ENCODE data around the gene TBC1D17. TPM values are rescaled to one million over a fixed set of nuclear protein-coding genes. Genes with fewer than 3 reads are reported as not detected.

The TBC1D17 gene
- 10 to 100 TPM; 38.3 to 61.4 (median 43.0) TPM for polyA plus RNA-seq (ENCODE audit: insufficient read length in 3 of 3)
- long read RNA-seq, donor 1, partial matches to known transcripts, result 5 of 6 reads
- long read RNA-seq, donor 1, other reads (novel, unspliced or antisense), result 0 of 6 reads
- long read RNA-seq, donor 2, partial matches to known transcripts, result 0 of 3 reads
- long read RNA-seq, donor 2, other reads (novel, unspliced or antisense), result 0 of 3 reads
- long read RNA-seq, donor 3, transcript TBC1D17-201 (17 exons, 2,366 nt), result major isoform, 7 of 7 reads
- long read RNA-seq, donor 3, partial matches to known transcripts, result 0 of 7 reads
- long read RNA-seq, donor 3, other reads (novel, unspliced or antisense), result 0 of 7 reads
- long read RNA-seq, donor 4, transcript TBC1D17-201 (17 exons, 2,366 nt), result major isoform, 5 of 9 reads
- long read RNA-seq, donor 4, partial matches to known transcripts, result 0 of 9 reads
- long read RNA-seq, donor 4, other reads (novel, unspliced or antisense), result 0 of 9 reads
- long read RNA-seq, donor 5, transcript TBC1D17-201 (17 exons, 2,366 nt), result major isoform, 5 of 17 reads
- long read RNA-seq, donor 5, partial matches to known transcripts, result 12 of 17 reads
- long read RNA-seq, donor 5, other reads (novel, unspliced or antisense), result 0 of 17 reads
- long read RNA-seq, donor 6, partial matches to known transcripts, result 0 of 2 reads
- long read RNA-seq, donor 6, other reads (novel, unspliced or antisense), result 0 of 2 reads
- long read RNA-seq, donor 7, result 0 reads
- long read RNA-seq, donor 8, partial matches to known transcripts, result 13 of 17 reads
- long read RNA-seq, donor 8, other reads (novel, unspliced or antisense), result 0 of 17 reads
- long read RNA-seq, donor 9, partial matches to known transcripts, result 0 of 6 reads
- long read RNA-seq, donor 9, other reads (novel, unspliced or antisense), result 0 of 6 reads
- long read RNA-seq, donor 10, partial matches to known transcripts, result 0 of 2 reads
- long read RNA-seq, donor 10, other reads (novel, unspliced or antisense), result 0 of 2 reads
- long read RNA-seq, donor 11, partial matches to known transcripts, result 0 of 3 reads
- long read RNA-seq, donor 11, other reads (novel, unspliced or antisense), result 0 of 3 reads
- long read RNA-seq, donor 12, partial matches to known transcripts, result 0 of 3 reads
- long read RNA-seq, donor 12, other reads (novel, unspliced or antisense), result 0 of 3 reads
- long read RNA-seq, donor 13, partial matches to known transcripts, result 0 of 4 reads
- long read RNA-seq, donor 13, other reads (novel, unspliced or antisense), result 0 of 4 reads
- long read RNA-seq, donor 14, partial matches to known transcripts, result 0 of 1 reads
- long read RNA-seq, donor 14, other reads (novel, unspliced or antisense), result 0 of 1 reads
- long read RNA-seq, donor 15, partial matches to known transcripts, result 0 of 2 reads
- long read RNA-seq, donor 15, other reads (novel, unspliced or antisense), result 0 of 2 reads
- long read RNA-seq, donor 16, partial matches to known transcripts, result 28 of 33 reads
- long read RNA-seq, donor 16, other reads (novel, unspliced or antisense), result 0 of 33 reads

DNA sequence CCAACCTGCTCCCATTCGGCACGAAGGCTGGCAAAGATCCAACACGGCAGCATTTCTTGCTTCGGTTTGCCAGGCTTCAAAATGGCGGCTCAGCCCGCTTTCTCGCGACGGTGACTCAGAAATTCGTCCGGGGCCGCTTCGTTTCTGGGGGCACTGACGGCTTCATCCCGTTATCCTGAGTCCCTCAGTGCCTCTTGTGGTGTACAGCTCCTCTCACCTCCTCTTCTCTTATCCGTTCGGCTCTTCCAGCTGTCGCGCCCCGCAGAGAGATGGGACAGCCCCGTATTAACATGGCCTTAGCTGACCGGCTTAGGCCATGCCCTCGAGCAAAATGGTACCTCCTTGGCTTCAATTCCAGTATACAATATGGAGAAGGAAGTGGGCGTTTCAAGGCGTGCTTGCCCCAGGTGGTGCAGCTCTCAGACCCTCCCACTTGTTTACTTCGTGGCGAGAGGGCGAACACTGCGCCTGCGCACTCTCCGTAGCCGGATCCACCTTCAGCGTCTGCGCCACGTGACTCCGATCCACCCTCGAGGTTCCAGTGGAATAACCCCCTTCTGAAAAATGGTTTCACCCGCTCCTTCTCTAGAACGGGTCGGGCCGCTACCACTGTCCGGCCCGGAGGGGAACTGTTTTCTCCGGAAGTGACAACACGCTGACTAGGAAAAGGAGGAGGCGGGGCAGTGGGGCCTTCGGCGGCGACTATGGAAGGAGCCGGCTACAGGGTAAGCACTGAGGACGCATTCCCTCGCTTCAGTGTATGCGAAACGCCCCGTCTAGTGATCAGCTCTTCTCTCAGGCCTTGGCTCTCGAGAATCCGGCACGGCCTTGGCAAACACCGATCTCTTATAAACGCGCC is at the start of gene TBC1D17, which contains the start of gene AKT1S1:
TSS of gene TBC1D17 (plus strand) at position 683 of the 859 bp plus-strand sequence. CDS start at position 705, 22 bp downstream.
TSS of gene AKT1S1 (minus strand) at position 336 of the 859 bp plus-strand sequence. CDS start 4,060 bp downstream, outside the sequence.
- DNase-seq (ENCODE audit: extremely low read depth in 1 of 11, low read depth in 9 of 11, low spot score in 4 of 11), result peak; percentile 99 to 100 (median 100)

- DNase-seq (ENCODE audit: extremely low read depth in 1 of 11, low read depth in 9 of 11, low spot score in 4 of 11), result no peak
These were observed 48.3 kb upstream of the TBC1D17 start for GRCh38 chr19:49829200-49829599.

DNA sequence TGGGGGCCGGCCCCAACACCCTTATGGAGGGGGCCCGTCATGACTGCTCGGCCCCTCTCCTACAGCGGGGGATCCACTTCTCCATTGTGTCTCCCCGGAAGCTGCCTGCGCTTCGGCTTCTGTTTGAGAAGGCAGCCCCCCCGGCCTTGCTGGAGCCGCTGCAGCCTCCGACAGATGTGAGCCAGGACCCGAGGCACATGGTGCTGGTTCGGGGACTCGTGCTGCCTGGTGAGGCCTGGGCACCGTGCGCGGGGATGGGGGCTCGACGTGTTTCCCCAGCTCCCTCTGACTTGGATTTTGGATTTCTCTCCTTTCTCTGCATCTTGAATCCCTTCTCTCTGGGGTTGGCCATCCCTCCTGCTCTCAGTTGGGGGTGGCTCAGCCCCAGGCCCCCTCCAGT is 47.8 kb upstream of the TBC1D17 start:
- DNase-seq (ENCODE audit: extremely low read depth in 1 of 11, low read depth in 9 of 11, low spot score in 4 of 11), result no peak

GRCh38 chr19:49830766-49831165 is 46.7 kb upstream of the TBC1D17 start:
- no peak for DNase-seq (ENCODE audit: extremely low read depth in 1 of 11, low read depth in 9 of 11, low spot score in 4 of 11)

- no peak for DNase-seq (ENCODE audit: extremely low read depth in 1 of 11, low read depth in 9 of 11, low spot score in 4 of 11)
These were observed 45.9 kb upstream of the TBC1D17 start for GRCh38 chr19:49831592-49831991.

- DNase-seq (ENCODE audit: extremely low read depth in 1 of 11, low read depth in 9 of 11, low spot score in 4 of 11), result no peak
These were observed 44.9 kb upstream of the TBC1D17 start for GRCh38 chr19:49832556-49832955.

DNA sequence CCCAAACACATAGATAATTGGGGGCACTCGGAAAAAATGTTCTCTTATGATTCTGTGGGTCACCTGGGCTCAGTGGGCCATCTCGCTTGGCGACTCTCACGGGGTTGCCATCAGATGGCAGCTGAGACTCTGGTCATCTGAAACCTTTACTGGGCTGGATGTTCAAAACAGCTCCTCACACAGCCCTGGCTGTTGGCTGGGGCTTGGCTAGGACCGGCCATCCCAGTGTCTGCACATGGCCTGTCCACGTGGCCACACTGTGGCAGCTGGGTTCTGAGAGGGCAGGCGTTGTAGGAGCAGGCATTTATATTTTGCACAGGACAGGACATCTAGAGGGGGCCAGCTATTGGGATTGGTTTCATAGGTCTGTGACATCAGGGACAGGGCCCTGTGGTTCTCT is 43.9 kb upstream of the TBC1D17 start:
- no peak for DNase-seq (ENCODE audit: extremely low read depth in 1 of 11, low read depth in 9 of 11, low spot score in 4 of 11)

GRCh38 chr19:49835562-49835961 is 41.9 kb upstream of the TBC1D17 start:
- DNase-seq (ENCODE audit: extremely low read depth in 1 of 11, low read depth in 9 of 11, low spot score in 4 of 11), result no peak

DNA sequence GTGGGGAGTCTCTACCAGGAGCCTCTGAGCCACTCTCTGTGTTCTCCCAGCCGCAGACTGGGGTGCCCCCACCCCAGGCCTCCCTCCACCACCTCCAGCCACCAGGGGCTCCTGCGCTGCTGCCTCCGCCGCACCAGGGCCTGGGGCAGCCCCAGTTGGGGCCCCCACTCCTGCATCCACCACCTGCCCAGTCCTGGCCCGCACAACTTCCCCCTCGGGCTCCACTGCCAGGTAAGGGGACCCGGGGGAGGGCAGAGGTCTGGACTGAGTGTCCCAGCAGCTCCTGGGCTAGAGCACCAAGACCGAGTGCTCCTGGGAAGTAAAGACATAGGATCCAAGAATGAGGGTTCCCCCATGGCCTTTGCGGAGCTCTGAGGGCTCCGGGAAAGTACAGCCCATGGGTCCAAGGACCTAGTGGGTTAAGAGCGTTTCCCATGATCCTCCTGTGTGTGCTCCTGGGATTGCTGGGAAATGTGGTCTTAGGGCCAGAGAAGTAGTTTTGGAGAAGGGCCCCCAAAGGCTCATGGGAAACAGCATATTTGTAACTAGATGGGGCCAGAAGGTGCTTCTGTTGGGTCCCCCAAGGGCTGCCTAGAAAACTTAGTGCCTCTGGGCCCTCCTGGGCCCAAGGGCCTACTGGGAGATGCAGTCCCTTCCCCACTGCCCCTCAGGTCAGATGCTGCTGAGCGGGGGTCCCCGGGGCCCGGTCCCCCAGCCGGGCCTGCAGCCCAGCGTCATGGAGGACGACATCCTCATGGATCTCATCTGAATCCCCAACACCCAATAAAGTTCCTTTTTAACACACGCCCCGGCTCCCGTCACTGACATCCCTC is 41.1 kb upstream of the TBC1D17 start:
- no peak for DNase-seq (ENCODE audit: extremely low read depth in 1 of 11, low read depth in 9 of 11, low spot score in 4 of 11)

DNA sequence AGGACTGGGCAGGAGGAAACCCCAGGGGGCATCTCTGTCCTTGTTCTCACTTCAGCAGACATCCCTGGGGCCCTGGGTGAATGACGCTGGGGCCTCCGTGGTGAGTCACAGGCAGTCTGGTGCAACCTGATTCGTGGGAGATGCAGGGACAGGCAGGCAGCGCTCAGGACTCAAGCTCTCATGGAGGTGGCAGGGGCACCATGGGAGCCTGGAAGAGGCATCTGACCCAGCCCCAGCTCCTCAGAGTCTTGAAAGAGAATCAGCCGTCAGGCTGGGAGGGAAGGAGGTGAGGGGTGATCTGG is 40.5 kb upstream of the TBC1D17 start:
- no peak for DNase-seq (ENCODE audit: extremely low read depth in 1 of 11, low read depth in 9 of 11, low spot score in 4 of 11)

- no peak for DNase-seq (ENCODE audit: extremely low read depth in 1 of 11, low read depth in 9 of 11, low spot score in 4 of 11)
These were observed 40.1 kb upstream of the TBC1D17 start for GRCh38 chr19:49837425-49837824.

DNA sequence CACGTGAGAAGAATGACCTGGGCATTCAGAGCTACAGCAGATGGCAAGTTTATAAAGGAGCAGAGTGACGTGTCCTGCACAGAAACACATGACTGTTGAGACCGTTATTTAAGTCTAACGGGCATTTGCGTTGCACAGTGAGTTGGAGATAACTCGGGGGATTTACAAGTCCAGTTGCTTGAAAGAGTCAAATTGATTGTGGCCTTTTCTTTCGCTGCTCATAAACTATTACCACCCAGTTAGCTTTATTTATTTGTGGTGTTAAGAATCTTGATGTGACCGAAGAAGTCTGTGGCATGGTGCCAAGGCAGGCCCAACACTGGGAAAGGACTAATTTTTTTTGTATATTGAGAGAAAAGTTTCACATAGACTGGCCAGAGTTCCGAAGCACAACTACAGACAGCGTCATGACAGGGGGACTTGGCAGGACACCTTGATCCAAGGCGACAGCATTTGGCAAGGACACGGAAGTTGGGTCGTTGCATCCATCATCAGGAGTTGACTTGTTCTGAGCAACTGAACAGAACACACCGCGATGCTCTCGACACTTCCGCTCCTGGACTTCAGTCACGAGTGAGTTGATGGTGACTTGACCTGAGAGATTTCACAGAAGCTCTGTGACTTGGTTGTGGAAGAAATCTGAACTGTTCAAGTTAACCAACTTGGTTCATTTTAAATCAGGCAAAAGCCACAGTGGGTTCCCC is 38.5 kb upstream of the TBC1D17 start:
- DNase-seq (ENCODE audit: extremely low read depth in 1 of 11, low read depth in 9 of 11, low spot score in 4 of 11), result no peak

DNA sequence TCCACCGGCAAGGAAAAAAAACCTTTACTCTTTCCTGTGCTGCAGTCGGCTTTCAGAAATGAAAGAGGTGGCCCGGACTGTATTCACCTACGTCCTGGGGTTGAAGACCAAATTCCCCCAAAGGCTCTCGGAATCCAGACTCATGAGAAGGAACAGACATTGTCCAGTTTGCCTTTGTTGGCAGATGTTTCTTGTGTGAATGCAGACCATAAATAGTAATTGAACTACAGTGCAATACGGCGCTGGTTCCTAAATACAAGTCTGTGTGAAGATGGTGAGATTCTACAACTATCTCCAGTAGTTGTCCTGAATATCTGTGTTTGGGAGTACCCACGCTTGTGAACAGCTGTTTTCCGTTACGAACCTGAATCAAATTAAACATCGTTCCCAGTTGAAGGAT is 37.8 kb upstream of the TBC1D17 start:
- DNase-seq (ENCODE audit: extremely low read depth in 1 of 11, low read depth in 9 of 11, low spot score in 4 of 11), result no peak

DNA sequence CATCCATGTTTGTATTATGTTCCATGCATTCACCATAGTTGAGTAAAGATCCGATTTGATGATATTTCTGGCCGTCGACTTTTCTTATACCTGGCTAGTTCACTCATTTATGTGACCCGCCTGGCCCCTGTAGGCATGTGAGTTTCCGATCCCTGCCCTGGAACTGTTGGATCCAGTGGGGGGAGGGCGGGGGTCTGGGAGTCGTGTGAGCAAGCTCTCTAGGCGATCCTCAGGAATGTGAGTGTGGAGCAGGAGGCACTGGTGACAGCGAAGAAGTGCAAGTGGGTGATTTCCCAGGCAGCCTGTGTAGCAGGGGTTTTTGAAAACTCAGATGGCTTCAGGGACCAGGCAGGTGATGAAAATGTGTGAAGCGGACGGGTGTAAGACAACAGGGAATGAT is 37.2 kb upstream of the TBC1D17 start:
- no peak for DNase-seq (ENCODE audit: extremely low read depth in 1 of 11, low read depth in 9 of 11, low spot score in 4 of 11)

DNA sequence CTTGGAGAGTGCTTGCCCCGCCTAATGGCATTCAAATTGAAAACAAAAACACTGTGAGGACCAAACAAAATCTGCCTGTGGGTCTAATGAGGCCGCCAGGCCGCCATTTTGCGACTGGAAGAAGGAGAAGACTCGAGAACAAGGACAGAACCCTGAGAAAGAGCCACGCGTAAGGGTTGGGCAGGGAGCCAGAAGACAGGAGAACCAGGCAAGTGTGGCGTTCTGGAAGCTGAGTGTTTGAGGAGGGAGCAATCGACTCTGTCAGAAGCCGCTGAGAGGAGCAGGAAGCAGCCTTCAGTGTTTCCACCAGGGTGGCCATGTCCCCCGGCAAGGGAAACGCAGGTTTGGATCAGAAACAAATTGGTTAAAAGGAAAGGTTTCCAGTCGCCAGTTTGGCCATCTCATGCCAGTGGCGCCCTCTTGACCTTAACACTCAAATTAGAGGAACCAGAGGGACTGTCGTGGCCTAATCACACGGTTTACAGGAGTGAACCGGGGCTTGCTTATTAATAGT is 36.7 kb upstream of the TBC1D17 start:
- no peak for DNase-seq (ENCODE audit: extremely low read depth in 1 of 11, low read depth in 9 of 11, low spot score in 4 of 11)

DNA sequence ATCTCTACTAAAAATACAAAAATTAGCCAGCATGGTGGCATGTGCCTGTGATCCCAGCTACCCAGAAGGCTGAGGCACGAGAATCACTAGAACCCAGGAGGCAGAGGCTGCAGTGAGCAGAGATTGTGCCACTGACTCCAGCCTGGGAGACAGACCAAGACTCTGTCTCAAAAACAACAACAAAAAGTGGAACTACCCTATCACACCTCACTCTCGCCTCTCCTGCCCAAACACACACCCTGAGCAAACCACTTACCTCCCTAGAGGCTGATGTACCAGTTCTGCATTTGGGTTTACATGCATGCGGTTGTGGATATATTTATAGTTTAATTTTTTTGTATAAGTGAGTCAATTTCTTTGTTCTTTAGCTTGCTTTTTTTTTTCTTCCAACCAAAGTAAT is 34.2 kb upstream of the TBC1D17 start:
- DNase-seq (ENCODE audit: extremely low read depth in 1 of 11, low read depth in 9 of 11, low spot score in 4 of 11), result no peak
